GM19467 (cell line): ENCODE data around the gene KHDC1.
"Not testable (repeated sequence)": the region's sequence is repeated elsewhere in the genome, so short reads cannot be mapped to it uniquely, and the experiment has no call there.

ENCODE experiments used
- ATAC-seq: cut with Tn5 transposase; IDR thresholded peaks from one replicate; pipeline ENCODE4 v1.9.1; 2021; ENCODE audit warnings: mild to moderate bottlenecking, moderate library complexity; ENCODE audit not compliant: unreplicated experiment

The KHDC1 gene

DNA sequence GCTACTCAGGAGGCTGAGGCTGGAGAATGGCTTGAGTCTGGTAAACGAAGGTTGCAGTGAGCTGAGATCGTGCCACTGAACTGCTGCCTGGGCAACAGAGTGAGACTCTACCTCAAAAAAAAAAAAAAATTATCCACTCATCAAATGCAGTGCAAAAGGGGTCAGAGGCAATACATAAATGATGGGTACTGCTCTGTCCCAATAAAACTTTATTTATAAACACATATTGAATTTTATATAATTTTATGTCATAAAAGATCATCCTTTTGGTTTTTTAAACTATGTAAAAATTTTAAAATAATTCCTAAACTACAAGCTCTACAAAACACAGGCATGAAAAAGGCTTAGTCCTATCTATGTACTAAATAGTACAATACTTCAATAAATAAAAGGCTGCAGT, 10.3 kb downstream of the KHDC1 start:
- ATAC-seq, result no peak

DNA sequence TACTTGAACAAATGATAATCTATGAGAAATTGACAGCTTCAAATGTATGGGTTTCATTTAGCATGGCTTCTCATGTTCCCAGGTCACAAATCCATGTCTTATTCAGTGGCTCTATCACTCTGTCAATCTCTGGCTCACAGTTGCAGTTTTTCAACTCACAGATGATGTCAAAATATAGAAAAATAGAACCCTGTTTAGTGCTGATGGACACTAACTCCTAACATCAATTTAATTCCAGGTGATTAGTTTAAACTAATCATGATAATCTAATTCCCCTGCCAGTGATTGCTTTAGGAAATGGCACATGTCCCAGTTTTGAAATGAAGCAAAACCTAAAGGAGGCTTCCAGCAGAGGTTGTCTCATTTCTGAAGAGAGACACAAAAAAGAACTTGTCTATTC, 13.0 kb downstream of the KHDC1 start:
- ATAC-seq, result no peak

DNA sequence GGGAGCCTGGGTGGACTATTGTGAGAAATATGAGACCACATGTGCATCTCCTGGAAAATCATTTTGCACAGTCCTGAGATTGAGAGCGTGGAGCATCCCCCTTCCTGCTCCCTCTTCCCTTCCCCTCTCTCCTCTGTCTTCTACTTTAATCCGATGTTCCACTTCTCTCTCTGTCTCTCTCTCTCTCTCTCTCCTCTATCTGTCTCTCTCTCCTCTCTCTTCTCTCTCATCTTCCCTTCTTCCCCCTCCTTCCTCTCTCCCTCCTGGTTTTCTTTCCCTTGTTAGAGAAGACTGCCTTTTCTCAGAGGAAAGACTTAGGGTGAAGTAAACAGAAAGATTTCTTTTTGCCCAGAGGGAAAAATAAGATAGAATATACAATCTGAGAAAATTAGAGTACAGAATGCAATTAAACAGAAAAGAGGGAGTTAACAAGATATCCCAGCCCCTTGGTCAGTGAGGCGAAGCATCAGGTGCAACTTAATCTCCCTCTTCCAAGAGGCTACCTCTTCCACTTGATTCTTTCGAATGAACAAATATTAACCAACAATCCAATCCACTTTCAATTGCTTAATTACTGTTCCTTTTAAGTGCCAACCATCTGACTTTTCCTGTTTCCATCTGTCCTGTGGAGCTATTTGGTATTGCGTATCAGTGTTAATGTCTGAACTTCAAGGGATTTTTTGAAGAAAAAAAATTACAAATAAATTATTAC, 14.6 kb downstream of the KHDC1 start:
- no peak for ATAC-seq

DNA sequence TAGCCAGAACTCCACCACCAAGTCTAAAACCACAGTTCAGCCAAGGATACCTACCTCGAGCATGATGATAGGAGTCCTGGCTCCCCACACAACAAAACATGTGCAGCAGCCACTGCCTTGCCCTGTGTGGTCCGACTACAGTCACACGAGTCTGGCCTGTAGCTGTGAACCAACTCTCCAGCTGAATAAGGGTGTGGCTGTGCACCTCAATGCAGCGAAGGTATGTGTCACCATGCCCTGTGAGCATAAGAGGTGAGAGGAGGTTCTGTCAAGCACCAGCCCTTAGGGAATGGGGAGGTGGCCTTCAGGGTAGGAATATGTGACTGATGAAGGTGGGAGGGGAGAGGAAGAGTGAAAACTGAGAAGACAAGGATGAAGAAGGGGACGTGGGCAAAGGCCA, 21.0 kb downstream of the KHDC1 start:
- ATAC-seq, result no peak

DNA sequence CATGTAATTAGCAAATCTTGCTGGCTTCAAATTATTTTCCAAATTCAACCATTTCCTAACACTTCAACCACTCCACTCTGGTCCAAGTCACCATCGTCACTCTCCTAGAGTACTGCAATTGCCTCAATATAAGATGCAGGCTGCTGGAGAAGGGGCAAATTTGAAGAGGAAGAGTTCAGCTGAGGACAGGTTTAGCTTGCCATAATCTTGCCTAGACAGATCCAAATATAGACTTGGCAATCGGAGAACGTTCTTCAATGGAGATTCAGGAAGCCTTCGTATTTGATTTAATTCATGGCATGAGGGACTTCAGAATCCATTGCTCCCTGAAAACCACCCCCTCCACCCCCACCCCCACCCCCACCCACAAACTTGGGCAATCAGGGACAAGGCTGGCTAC, 22.3 kb downstream of the KHDC1 start:
- no peak for ATAC-seq

DNA sequence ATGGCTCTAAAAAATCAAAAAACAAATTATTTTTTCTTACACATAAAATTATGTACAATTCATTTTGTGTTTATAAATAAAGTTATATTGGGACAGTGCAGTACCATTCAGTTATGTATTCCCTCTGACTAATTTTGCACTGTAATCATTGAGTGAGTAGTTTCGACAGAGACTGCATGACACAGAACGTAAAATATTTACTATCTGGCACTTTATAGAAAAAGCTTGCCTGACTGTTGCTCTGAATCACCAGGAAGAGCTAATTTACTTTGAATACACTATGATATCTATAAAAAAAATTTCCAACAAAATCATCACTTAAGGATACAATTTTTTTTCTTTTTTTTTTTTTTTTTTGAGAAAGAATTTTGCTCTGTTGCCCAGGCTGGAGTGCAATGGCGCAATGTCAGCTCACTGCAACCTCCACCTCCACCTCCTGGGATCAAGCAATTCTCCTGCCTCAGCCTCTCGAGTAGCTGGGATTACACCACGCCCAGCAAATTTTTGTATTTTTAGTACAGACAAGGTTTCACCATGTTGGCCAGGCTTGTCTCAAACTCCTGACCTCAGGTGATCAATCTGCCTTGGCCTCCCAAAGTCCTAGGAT, 26.7 kb downstream of the KHDC1 start:
- no peak for ATAC-seq

DNA sequence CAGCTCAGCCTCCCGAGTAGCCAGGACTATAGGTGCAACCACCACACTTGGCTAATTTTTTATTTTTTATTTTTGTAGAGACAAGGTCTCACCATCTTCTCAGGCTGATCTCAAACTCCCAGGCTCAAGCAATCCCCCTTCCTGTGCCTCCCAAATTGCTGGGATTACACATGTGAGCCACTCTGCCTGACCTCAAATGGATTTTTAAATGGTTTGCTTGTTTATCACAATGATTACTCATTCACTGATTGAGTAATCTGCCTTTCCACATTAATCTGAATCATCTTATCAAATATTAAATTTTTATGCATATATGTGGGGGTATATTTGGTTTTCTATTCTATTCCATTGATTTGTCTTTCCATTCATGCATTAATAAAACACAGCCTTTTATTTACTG, 28.3 kb downstream of the KHDC1 start:
- ATAC-seq, result no peak

DNA sequence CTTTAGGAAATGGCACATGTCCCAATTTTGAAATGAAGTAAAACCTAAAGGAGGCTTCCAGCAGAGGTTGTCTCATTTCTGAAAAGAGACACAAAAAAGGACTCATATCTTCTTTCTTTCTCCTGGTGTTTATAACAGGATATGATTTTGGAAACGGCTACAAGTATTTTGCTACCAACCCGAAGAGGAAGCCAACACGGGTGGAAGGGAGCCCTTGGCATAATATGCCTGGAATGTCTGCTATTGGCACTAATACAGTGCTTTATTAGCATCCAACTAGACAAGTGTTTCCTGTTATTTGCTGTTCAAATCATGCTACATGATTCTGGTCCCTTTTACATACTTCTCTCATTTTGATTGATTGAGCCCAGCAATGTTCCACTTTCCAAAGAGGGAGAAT, 29.0 kb downstream of the KHDC1 start:
- not testable (repeated sequence) for ATAC-seq

DNA sequence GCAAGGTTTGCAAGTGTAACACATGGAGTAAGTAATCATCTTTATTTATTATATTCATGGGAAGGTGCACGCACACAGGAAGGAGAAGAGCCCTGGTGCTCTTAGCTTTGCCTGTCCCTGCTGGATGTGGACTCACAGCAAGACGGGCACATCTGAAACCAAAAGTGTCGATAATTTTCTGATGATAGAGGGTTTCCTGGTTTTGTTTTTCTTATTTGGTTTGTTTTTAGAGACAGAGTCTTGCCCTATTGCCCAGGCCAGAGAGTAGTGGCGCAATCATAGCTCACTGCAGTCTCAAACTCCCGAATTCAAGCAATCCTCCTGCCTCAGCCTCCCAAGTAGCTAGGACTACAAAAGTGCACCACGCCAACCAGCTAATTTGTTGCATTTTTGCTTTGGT, 29.9 kb downstream of the KHDC1 start:
- no peak for ATAC-seq

DNA sequence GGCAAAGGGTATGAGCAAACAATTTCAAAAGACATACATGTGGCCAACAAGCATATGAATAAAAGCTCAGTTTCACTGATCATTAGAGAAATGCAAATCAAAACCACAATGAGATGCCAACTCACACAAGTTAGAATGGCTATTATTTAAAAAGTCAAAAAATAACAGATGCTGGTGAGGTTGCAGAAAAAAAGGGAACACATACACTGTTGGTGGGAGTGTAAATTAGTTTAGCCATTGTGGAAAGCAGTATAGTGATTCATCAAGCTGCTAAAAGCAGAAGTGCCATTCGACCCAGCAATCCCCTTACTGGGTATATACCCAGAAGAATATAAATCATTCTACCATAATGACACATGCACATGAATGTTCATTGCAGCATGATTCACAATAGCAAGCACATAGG, 31.0 kb downstream of the KHDC1 start:
- no peak for ATAC-seq

DNA sequence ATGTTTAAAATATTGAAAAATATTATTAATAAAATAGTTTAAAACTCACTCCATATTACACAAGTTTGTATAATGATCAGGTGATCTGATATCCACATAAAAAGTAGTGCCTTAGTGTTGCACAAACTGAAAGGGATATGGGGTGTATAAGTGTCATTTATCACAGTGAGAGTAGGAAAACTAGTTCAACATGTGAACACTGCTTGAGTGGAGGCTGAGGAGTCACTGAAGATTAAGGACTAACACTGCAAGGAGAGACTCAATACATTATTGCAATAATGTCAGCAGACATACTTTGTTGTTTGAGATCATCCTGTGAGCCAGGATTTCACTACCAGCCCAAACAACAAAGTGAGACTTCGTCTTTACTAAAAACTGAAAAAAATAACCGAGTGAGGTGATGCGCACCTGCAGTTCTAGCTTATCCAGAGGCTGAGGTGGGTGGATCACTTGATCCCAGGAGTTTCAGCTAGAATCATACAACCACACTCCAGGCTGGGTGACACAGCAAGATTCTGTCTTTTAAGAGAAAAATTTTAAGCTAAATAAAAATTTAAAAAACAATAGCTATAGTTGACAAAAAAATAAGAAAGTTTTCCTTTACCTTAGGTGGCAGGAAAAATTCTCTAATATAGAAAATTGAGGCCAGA, 35.3 kb downstream of the KHDC1 start:
- ATAC-seq, result no peak

DNA sequence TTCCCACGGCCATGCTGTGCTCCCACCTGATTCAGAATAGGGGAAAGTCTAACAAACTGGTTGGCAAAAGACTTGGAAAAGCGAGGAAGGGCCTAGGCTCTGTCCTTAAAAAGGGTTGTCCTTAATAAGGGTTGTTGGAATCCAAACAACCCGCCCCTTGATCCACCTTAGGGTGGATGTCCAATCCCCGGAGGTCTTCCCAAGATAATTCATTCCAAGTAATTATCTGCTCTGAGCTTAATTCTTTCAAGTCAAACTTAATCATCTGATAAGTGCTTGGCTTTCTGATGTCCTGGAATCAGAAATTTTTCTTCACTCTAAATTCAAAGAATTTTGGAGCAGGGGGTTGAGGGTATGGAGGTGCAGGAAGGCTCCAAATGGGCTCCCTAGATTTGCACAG, 37.6 kb downstream of the KHDC1 start, which contains the start of gene KHDC1L:
KHDC1L (minus strand) TSS at position 101 of the 400 bp plus-strand sequence; CDS start at position 13, 88 bp downstream.
- no peak for ATAC-seq

DNA sequence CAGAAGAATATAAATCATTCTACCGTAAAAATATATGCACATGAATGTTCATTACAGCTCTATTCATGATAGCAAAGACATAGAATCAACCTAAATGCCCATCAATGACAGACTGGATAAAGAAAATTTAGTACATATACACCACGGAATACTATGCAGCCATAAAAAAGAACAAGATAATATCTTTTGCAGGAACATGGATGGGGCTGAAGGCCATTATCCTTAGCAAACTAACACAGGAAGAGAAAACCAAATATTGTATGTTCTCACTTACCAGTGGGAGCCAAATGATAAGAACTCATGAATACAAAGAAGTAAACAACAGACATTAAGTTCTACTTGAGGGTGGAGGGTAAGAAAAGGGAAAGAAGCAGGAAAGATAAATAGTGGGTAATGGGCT, 46.1 kb downstream of the KHDC1 start:
- ATAC-seq, result no peak

DNA sequence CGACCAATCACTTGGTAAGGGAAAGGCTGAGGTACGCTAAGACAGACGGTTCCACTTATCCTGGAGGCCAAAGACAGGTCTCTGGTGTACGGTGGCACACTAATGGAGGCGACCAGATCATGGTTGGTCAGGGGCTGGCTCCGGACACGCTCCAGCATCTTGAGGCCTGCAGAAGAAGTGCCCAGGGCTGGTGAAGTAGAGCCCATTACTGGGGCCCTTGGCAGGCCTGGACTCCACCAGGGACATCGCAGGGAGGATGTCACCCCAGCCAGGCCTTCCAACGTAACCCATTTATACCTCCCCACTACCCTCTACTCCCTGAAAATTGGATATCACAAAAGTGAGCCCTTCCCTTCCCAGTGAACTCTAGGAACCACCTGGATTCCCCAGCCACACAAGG, 53.9 kb downstream of the KHDC1 start:
- ATAC-seq, result no peak

DNA sequence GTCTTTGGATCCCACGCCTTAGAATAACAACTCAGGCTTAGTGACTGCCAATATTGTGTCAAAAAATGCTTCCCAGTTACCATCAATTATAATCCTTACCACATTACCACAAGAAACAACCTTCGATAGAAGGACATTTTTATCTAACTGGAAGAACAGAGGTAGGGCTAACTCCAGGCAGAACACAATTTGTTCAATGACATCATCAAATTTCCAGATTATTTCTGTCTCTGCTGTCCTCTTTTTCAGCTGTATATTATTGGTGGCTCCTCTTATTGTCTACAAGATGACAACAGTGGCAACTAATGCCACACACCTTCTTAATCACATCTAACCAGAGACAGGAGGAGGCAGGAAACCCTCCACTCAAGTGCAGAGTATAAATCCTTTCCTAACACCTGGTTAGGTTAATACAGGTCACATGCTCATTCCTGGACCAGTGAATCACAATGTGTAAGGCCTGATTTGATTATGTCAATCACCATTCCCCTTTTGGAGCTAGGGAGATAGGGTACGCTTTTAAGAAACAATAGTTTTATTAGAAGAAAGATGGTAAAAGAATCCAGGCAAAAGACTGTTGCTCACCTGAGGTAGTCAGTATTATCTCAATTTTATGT, 55.7 kb downstream of the KHDC1 start:
- ATAC-seq, result no peak

DNA sequence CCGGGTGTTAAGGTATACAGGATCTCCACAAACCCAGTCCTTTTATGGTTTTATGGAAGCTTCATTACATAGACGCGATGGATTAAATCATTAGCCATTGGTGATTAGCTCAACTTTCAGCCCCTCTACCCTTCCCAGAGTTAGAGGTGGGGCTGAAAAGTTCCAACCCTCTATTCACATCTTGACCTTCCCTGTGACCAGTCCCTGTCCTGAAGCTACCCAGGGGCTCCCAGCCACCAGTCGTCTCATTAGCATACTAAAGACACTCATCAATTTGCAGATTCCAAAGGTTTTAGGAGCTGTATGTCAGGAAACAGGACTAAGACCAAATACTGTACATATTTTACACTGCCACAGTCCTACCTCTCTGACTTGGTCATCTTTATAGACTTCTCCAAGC, 58.7 kb downstream of the KHDC1 start:
- no peak for ATAC-seq

DNA sequence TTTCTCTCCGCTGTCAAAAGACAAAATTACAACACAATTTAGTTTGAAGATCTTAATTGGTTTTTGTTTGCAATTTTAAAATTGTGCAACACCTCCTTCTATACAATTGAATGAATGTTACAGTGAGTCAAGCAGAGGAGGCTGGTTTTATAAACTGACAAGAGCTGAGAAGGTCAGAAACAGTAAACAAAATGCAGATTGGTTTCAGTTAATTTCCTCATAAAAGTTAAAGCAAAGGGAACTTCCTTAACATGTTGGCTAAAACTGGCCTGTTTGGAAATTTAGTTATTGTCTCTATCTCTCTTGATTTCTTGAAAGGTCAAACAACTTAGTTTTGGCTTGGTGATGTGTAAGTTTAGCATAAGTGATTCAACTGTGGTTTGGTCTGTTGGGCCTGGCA, 59.9 kb downstream of the KHDC1 start:
- ATAC-seq, result no peak

DNA sequence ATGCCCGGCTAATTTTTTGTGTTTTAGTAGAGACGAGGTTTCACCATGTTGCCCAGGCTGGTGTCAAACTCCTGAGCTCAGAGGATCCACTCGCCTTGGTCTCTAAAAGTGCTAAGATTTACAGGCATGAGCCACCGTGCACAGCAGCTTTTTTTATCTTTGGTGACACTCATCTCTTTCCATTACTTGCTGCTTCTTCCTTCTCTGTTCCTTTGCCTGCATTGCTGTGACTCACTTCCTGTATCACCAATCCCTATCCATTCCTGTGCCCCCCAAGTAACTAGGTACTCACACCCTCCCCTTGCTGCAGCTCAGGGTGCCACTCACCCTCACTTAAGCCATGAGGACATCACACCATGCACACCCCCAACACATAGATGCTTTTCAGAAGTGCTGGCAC, 62.3 kb downstream of the KHDC1 start:
- no peak for ATAC-seq

DNA sequence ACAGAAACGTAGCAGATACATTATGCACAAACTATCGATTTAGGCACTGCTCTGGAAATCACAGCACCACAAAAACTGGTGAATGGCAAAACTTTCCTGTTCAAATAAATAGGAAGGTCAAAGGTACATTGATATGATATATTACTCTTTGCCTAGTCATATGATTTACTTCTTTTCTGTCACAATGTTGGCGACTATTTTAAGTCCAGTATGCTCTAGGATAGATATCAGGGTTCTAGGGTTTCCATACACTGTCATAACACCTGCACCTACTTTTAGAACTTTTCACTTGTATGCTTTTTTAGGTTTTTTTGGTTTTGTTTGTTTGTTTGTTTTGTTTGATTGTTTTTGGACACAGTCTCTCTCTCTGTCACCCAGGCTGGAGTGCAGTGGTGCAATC, 62.7 kb downstream of the KHDC1 start:
- ATAC-seq, result no peak

DNA sequence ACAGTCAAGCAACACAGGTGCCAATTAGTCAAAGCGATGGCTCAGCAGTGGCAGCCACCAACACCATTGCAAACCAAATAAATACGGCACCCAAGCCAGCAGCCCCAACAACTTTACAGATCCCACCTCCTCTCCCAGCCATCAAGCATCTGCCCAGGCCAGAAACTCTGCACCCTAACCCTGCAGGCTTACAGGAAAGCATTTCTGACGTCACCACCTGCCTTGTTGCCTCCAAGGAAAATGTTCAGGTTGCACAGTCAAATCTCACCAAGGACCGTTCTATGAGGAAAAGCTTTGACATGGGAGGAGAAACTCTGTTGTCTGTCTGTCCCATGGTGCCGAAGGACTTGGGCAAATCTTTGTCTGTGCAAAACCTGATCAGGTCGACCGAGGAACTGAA, 68.3 kb downstream of the KHDC1 start:
- no peak for ATAC-seq

DNA sequence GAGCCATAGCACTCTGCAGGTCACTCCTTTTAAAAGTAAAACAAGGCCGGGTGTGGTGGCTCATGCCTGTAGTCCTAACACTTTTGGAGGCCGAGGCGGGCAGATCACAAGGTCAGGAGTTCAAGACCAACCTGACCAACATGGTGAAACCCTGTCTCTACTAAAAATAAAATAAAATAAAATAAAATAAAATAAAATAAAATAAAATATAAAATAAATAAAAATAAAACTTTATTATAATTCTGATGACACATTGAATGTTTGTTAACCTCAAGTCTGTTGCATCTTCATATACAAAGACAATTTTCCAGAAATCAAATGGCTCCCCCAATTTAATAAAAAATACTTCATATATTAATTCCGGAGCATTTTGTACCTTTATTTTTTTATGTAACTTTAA, 69.7 kb downstream of the KHDC1 start:
- ATAC-seq, result not testable (repeated sequence)
